ENCODE results near the gene IL32.

Gene IL32

GRCh38 chr16:3089717-3090592 is 24.5 kb downstream of the IL32 start:
- Histone ChIP-seq H3K9me3 (ENCODE audit: low read length) (no peaks in the 10 kb centered on the region), H3K4me2 (ENCODE audit: low read length) (no peak overlapping the region), H3F3A (ENCODE audit: insufficient read depth, low read length) (no peaks in the 10 kb centered on the region), H3K79me2 (ENCODE audit: insufficient read depth, low read length) (no peaks in the 10 kb centered on the region), H3K9me2 (ENCODE audit: low read depth, low read length) (no peaks in the 10 kb centered on the region), H3K27me3 (ENCODE audit: insufficient read depth, low read length) (0 out of 2 replicates have a peak, but pooled peaks cover 9% of the 10 kb centered on the region), H3K9ac (ENCODE audit: low read length) (no peak overlapping the region), H3K4me3 (ENCODE audit: low read depth, low read length, poor library complexity, severe bottlenecking) (no peak overlapping the region), H3K27ac (ENCODE audit: low read depth, low read length, poor library complexity, severe bottlenecking) (no peak overlapping the region), H3K36me3 (ENCODE audit: insufficient read depth, low read length) (no peaks in the 10 kb centered on the region), H3K4me1 (ENCODE audit: insufficient read depth, low read length, severe bottlenecking) (peaks cover 13% of the 10 kb centered on the region), H4K20me1 (ENCODE audit: insufficient read depth, low read length) (no peaks in the 10 kb centered on the region), H2AFZ (ENCODE audit: low read length) (no peak overlapping the region)
- TF ChIP-seq CTCF (IDR thresholded peaks at IDR 0.05; ENCODE audit: low read length) (no peak), EZH2 (IDR thresholded peaks at IDR 0.05; ENCODE audit: borderline replicate concordance, low read length) (no peak)

- H3K79me2 ChIP-seq (ENCODE audit: insufficient read depth, low read length), result no peaks in the 10 kb centered on the region
- H3K4me3 ChIP-seq (ENCODE audit: low read depth, low read length, poor library complexity, severe bottlenecking), result no peak overlapping the region
- no peak overlapping the region for H3K9ac ChIP-seq (ENCODE audit: low read length)
- no peak overlapping the region for H2AFZ ChIP-seq (ENCODE audit: low read length)
- no peak overlapping the region for H3K4me2 ChIP-seq (ENCODE audit: low read length)
- no peaks in the 10 kb centered on the region for H4K20me1 ChIP-seq (ENCODE audit: insufficient read depth, low read length)
- no peaks in the 10 kb centered on the region for H3K36me3 ChIP-seq (ENCODE audit: insufficient read depth, low read length)
- no peaks in the 10 kb centered on the region for H3F3A ChIP-seq (ENCODE audit: insufficient read depth, low read length)
- 0 out of 2 replicates have a peak, but pooled peaks cover 9% of the 10 kb centered on the region for H3K27me3 ChIP-seq (ENCODE audit: insufficient read depth, low read length)
- H3K9me3 ChIP-seq (ENCODE audit: low read length), result no peaks in the 10 kb centered on the region
- H3K4me1 ChIP-seq (ENCODE audit: insufficient read depth, low read length, severe bottlenecking), result peaks cover 13% of the 10 kb centered on the region
- no peak overlapping the region for H3K27ac ChIP-seq (ENCODE audit: low read depth, low read length, poor library complexity, severe bottlenecking)
- no peak for TF ChIP-seq EZH2 (IDR thresholded peaks at IDR 0.05; ENCODE audit: borderline replicate concordance, low read length)
- no peaks in the 10 kb centered on the region for H3K9me2 ChIP-seq (ENCODE audit: low read depth, low read length)
These were observed 26.1 kb downstream of the IL32 start for GRCh38 chr16:3091551-3091950.

- Histone ChIP-seq H2AFZ (ENCODE audit: low read length) (no peak overlapping the region), H3K4me3 (ENCODE audit: low read depth, low read length, poor library complexity, severe bottlenecking) (no peak overlapping the region), H3K9ac (ENCODE audit: low read length) (no peak overlapping the region), H3K9me3 (ENCODE audit: low read length) (no peaks in the 10 kb centered on the region), H3K27me3 (ENCODE audit: insufficient read depth, low read length) (0 out of 2 replicates have a peak, but pooled peaks cover 4% of the 10 kb centered on the region), H3F3A (ENCODE audit: insufficient read depth, low read length) (no peaks in the 10 kb centered on the region), H3K79me2 (ENCODE audit: insufficient read depth, low read length) (no peaks in the 10 kb centered on the region), H3K36me3 (ENCODE audit: insufficient read depth, low read length) (no peaks in the 10 kb centered on the region), H3K9me2 (ENCODE audit: low read depth, low read length) (no peaks in the 10 kb centered on the region), H3K4me1 (ENCODE audit: insufficient read depth, low read length, severe bottlenecking) (peaks cover 13% of the 10 kb centered on the region), H3K4me2 (ENCODE audit: low read length) (no peak overlapping the region), H3K27ac (ENCODE audit: low read depth, low read length, poor library complexity, severe bottlenecking) (no peak overlapping the region), H4K20me1 (ENCODE audit: insufficient read depth, low read length) (no peaks in the 10 kb centered on the region)
- no peak for TF ChIP-seq EZH2 (IDR thresholded peaks at IDR 0.05; ENCODE audit: borderline replicate concordance, low read length)
- TF ChIP-seq CTCF (IDR thresholded peaks at IDR 0.05; ENCODE audit: low read length), result no peak
These were observed 27.1 kb downstream of the IL32 start for GRCh38 chr16:3092501-3092941.
